ENCODE data around the gene SPN. TPM values are rescaled to one million over a fixed set of nuclear protein-coding genes. Genes with fewer than 3 reads are reported as not detected.

The SPN gene
- total and polyA plus RNA-seq, 9 of the 15 experiments (the other 6 are each of a cell fraction or from before 2014, with no cell fraction given), result 24.3 to 225 (median 79.4) TPM

GRCh38 chr16:29645694-29646187, 17.3 kb upstream of the SPN start (continued):
- TF ChIP-seq SMC3 (conservative IDR thresholded peaks at IDR 0.05; ENCODE audit: insufficient read depth, low read depth, low read length), result no peak
- TF ChIP-seq ZNF444 (CRISPR knock-in tag; IDR thresholded peaks at IDR 0.05), result no peak
- TF ChIP-seq ZNF324 (CRISPR knock-in tag; IDR thresholded peaks at IDR 0.05), result no peak
- no peak for TF ChIP-seq ARID4B (CRISPR knock-in tag; IDR thresholded peaks at IDR 0.05)
- TF ChIP-seq NRF1 (conservative IDR thresholded peaks at IDR 0.05 in 1 of 2, IDR thresholded peaks at IDR 0.05 in 1 of 2), result no peak
- no peak for TF ChIP-seq HOXB6 (CRISPR knock-in tag; IDR thresholded peaks at IDR 0.05; ENCODE audit: borderline replicate concordance)
- no peak for TF ChIP-seq MTA1 (IDR thresholded peaks at IDR 0.05; ENCODE audit: borderline replicate concordance)
- no peak for TF ChIP-seq ZKSCAN3 (CRISPR knock-in tag; IDR thresholded peaks at IDR 0.05)
- TF ChIP-seq NR2C1 (IDR thresholded peaks at IDR 0.05), result peak; percentile 82
- peak; percentile 92 for TF ChIP-seq NR2C1 (tag; IDR thresholded peaks at IDR 0.05)
- TF ChIP-seq RAD51 (IDR thresholded peaks at IDR 0.05; ENCODE audit: borderline replicate concordance, low read depth), result peak; percentile 97
- TF ChIP-seq ZNF778 (CRISPR knock-in tag; IDR thresholded peaks at IDR 0.05), result no peak
- no peak for TF ChIP-seq ARHGAP35 (IDR thresholded peaks at IDR 0.05; ENCODE audit: partially characterized antibody)
- no peak for TF ChIP-seq NFE2 (IDR thresholded peaks at IDR 0.05; ENCODE audit: low read depth)
- TF ChIP-seq ZNF146 (CRISPR knock-in tag; IDR thresholded peaks at IDR 0.05; ENCODE audit: unreplicated experiment), result no peak
- TF ChIP-seq PHF8 (IDR thresholded peaks at IDR 0.05; ENCODE audit: borderline replicate concordance, low read length), result peak; percentile 20; the same call in 1 of the 2 replicates
- TF ChIP-seq NONO (IDR thresholded peaks at IDR 0.05; ENCODE audit: low read depth in 2 of 2, low read length in 1 of 2), result no peak
- TF ChIP-seq PURB (CRISPR knock-in tag; IDR thresholded peaks at IDR 0.05; ENCODE audit: low read depth), result no peak
- no peak for TF ChIP-seq CBX8 (IDR thresholded peaks at IDR 0.05; ENCODE audit: borderline replicate concordance, extremely low read depth, low read depth, low read length, poor library complexity, severe bottlenecking)
- TF ChIP-seq ZNF592 (IDR thresholded peaks at IDR 0.05), result peak; percentile 12; the same call in 1 of the 2 replicates
- no peak for TF ChIP-seq CHD1 (IDR thresholded peaks at IDR 0.05; ENCODE audit: low read length)
- TF ChIP-seq TCFL5 (CRISPR knock-in tag; conservative IDR thresholded peaks at IDR 0.05), result no peak
